Smooth muscle cell (in vitro differentiated cells): ENCODE measurements around the gene RUNX2. TPM values are rescaled to one million over a fixed set of nuclear protein-coding genes. Genes with fewer than 3 reads are reported as not detected.

Experiments used
- DNase-seq: peaks from one replicate; lab custom pipeline; 2025; ENCODE audit not compliant: unreplicated experiment; lab: John Stamatoyannopoulos, UW
- H2AFZ ChIP-seq: fragments of 200-600 bp; sonication (generic); 2 replicates; pipeline ENCODE4 v1.6.0; 2016; ENCODE audit warnings: antibody characterized with exemption, low read depth, mild to moderate bottlenecking
- H3F3A ChIP-seq: fragments of 200-600 bp; sonication (generic); 2 replicates; pipeline ENCODE4 v1.6.0; 2017; ENCODE audit warnings: antibody characterized with exemption, low read depth
- H3K27ac ChIP-seq: fragments of 200-600 bp; sonication (generic); 2 replicates; pipeline ENCODE4 v1.5.1; 2016; ENCODE audit warnings: low read depth, mild to moderate bottlenecking
- H3K27me3 ChIP-seq: fragments of 200-600 bp; sonication (generic); 2 replicates; pipeline ENCODE4 v1.6.1; 2016; ENCODE audit warnings: low read depth, mild to moderate bottlenecking
- H3K36me3 ChIP-seq: fragments of 200-600 bp; sonication (generic); 2 replicates; pipeline ENCODE4 v1.5.1; 2016; ENCODE audit warnings: low read depth
- H3K4me1 ChIP-seq: fragments of 200-600 bp; sonication (generic); 2 replicates; pipeline ENCODE4 v1.5.1; 2016; ENCODE audit warnings: low read depth
- H3K4me2 ChIP-seq: fragments of 200-600 bp; sonication (generic); 2 replicates; pipeline ENCODE4 v1.6.0; 2016; ENCODE audit warnings: mild to moderate bottlenecking
- H3K4me3 ChIP-seq: fragments of 200-600 bp; sonication (generic); 2 replicates; pipeline ENCODE4 v1.5.1; 2016; ENCODE audit warnings: mild to moderate bottlenecking
- H3K79me2 ChIP-seq: fragments of 200-600 bp; sonication (generic); 2 replicates; pipeline ENCODE4 v1.6.0; 2016; ENCODE audit warnings: low read depth, mild to moderate bottlenecking
- H3K9ac ChIP-seq: fragments of 200-600 bp; sonication (generic); 2 replicates; pipeline ENCODE4 v1.6.0; 2016; ENCODE audit warnings: low read depth
- H3K9me3 ChIP-seq: fragments of 200-600 bp; sonication (generic); replicated peaks from 2 replicates; pipeline ENCODE4 v1.5.1; 2016; ENCODE audit warnings: low read depth
- H4K20me1 ChIP-seq: fragments of 200-600 bp; sonication (generic); 2 replicates; pipeline ENCODE4 v1.6.0; 2016; ENCODE audit warnings: low read depth
- WGBS: methylation state at CpG from one replicate; pipeline ENCODE4 v1.1.7; 2016; ENCODE audit warnings: low lambda C conversion rate; 5-methylcytosine and 5-hydroxymethylcytosine counted together
- polyA plus RNA-seq: library from polyadenylated mRNA; unstranded; fragments of >200 nt; fragmentation: Nextera tagmentation; extraction: Ambion mirVana; gene quantifications from 2 replicates; pipeline ENCODE4 v1.2.1, GENCODE V29; 2016
- total RNA-seq: library from RNA; depleted of rRNA; stranded (reverse); fragments of >200 nt; gene quantifications from 2 replicates; pipeline ENCODE4 v1.2.3, GENCODE V29; 2014
- TF ChIP-seq, protein P1 (sequence below): fragments of 200-600 bp; sonication (generic); IDR thresholded peaks from 2 replicates; pipeline ENCODE4 v1.5.1; 2017; ENCODE audit warnings: borderline replicate concordance, mild to moderate bottlenecking, antibody characterized with exemption; ENCODE audit not compliant: insufficient read depth, poor library complexity, severe bottlenecking

RUNX2 gene
- total and polyA plus RNA-seq, 2 experiments from 2014 or later = 12.5 to 16.4 TPM

DNA sequence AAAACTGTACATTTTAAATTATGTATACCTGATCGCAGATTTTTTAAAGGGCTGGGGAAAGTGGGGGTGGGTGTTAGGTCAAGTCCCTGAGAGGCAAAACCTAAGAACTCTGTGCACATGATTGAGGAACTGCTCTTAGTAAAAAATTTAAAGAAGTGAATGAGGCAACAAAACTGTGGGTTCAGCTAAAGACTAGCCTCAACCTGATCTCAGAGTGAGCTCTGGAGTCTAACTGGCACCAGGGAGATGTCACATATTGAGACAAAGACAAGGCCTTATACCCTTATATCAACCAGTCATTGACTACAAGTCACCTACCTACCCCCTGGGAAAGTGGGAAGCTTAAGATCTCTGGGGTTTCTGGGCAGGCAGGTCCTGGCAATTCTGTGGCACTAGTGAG, 27.4 kb upstream of the RUNX2 start:
- no peaks in the 10 kb centered on the region for H3K36me3 ChIP-seq
- no peak overlapping the region for H3K4me2 ChIP-seq
- WGBS = 85% methylated on average over 1 of the region's 1 CpG
- no peak for DNase-seq
- H3K79me2 ChIP-seq = no peaks in the 10 kb centered on the region
- H3K9ac ChIP-seq = no peak overlapping the region
- no peaks in the 10 kb centered on the region for H3K9me3 ChIP-seq
- H2AFZ ChIP-seq = no peak overlapping the region
- H3K27me3 ChIP-seq = no peaks in the 10 kb centered on the region
- H3K4me1 ChIP-seq = no peaks in the 10 kb centered on the region
- no peaks in the 10 kb centered on the region for H4K20me1 ChIP-seq
- TF ChIP-seq, protein P1, sequence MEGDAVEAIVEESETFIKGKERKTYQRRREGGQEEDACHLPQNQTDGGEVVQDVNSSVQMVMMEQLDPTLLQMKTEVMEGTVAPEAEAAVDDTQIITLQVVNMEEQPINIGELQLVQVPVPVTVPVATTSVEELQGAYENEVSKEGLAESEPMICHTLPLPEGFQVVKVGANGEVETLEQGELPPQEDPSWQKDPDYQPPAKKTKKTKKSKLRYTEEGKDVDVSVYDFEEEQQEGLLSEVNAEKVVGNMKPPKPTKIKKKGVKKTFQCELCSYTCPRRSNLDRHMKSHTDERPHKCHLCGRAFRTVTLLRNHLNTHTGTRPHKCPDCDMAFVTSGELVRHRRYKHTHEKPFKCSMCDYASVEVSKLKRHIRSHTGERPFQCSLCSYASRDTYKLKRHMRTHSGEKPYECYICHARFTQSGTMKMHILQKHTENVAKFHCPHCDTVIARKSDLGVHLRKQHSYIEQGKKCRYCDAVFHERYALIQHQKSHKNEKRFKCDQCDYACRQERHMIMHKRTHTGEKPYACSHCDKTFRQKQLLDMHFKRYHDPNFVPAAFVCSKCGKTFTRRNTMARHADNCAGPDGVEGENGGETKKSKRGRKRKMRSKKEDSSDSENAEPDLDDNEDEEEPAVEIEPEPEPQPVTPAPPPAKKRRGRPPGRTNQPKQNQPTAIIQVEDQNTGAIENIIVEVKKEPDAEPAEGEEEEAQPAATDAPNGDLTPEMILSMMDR = no peak
- H3F3A ChIP-seq = no peaks in the 10 kb centered on the region
- H3K27ac ChIP-seq = no peak overlapping the region
- no peak overlapping the region for H3K4me3 ChIP-seq

DNA sequence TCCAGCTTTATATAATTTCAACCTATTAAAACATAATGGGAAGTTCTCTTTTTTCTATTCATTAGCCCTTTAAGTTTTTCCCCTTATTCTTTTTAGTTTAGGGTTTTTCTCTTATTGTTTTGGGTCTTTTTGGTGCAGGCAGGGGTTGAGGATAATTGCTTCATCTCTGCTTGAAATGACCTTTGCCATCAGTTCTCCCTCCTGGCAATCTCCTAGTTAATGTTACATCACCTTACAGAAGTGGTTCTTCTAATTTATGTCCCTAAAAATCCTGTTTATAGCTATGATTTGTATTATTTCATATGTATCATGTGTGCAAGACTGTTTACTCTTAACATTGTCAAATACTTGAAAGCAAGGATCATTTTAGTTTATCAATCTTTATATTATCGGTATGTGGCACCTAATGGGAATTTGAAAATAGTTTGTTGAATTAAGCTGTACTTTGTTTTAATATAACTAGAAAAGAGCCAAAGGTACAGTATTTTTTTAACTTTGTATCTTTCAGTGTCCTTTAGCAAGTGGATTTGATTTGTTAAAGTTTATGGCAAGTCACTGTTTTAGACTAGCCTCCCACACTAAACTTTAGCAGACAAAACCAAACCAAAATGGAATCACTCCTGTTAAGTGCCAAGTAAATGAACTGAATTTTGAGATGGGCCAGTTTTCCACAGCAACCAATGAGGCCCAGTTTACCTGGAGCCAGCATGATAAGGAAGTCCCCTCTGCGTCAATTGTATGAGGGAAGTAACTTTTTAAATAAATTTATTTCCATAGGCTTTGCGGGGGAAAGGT, 26.6 kb upstream of the RUNX2 start:
- Histone ChIP-seq H3K27me3 (no peaks in the 10 kb centered on the region), H3K9me3 (no peaks in the 10 kb centered on the region), H3K27ac (no peak overlapping the region), H3K36me3 (no peaks in the 10 kb centered on the region), H3F3A (no peaks in the 10 kb centered on the region), H3K9ac (no peak overlapping the region), H3K4me3 (no peak overlapping the region), H2AFZ (no peak overlapping the region), H4K20me1 (no peaks in the 10 kb centered on the region), H3K4me2 (no peak overlapping the region), H3K79me2 (no peaks in the 10 kb centered on the region), H3K4me1 (no peaks in the 10 kb centered on the region)
- WGBS = 66% methylated on average over 3 of the region's 3 CpGs
- no peak for DNase-seq
- TF ChIP-seq, protein P1 = no peak

DNA sequence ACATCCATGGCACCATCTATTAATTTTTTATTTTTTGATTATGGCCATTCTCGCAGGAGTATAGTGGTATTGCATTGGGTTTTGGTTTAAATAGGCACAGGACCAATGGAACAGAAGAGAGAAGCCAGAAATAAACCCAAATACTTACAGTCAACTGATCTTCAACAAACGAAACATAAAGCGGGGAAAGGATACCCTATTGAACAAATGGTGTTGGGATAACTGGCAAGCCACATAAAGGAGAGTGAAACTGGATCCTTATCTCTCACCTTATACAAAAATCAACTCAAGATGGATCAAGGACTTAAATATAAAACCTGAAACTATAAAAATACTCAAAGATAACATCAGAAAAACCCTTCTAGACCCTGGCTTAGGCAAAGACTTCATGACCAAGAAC, 25.3 kb upstream of the RUNX2 start:
- no peak for DNase-seq
- H3K36me3 ChIP-seq = no peaks in the 10 kb centered on the region
- no peak overlapping the region for H2AFZ ChIP-seq
- H3K9me3 ChIP-seq = no peaks in the 10 kb centered on the region
- no peaks in the 10 kb centered on the region for H3F3A ChIP-seq
- H3K4me3 ChIP-seq = no peak overlapping the region
- H3K4me1 ChIP-seq = no peaks in the 10 kb centered on the region
- TF ChIP-seq, protein P1 = no peak
- no peaks in the 10 kb centered on the region for H3K79me2 ChIP-seq
- H3K27ac ChIP-seq = no peak overlapping the region
- no peaks in the 10 kb centered on the region for H4K20me1 ChIP-seq
- no peak overlapping the region for H3K4me2 ChIP-seq
- H3K27me3 ChIP-seq = no peaks in the 10 kb centered on the region
- WGBS = 98% methylated on average over 3 of the region's 3 CpGs
- no peak overlapping the region for H3K9ac ChIP-seq

DNA sequence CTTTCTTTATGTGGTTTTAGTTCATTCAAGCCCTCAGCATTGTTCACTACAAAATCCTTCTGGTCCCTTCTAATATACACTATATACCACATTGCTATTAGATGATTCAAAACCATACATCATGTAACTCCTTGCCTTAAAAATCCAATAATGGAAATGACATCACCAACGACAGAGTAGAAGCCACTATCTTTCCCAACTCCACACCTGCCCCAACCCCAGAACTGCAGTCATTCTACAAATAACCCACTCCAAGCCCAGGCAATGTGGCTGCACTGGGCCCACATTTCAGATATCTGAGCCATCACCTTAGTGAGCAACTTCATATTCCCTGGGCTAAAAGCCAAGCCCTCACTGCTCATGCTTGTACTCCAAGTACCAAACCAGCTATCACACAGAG, 22.6 kb upstream of the RUNX2 start:
- DNase-seq = no peak
- Histone ChIP-seq H3K4me1 (no peaks in the 10 kb centered on the region), H3K27ac (no peak overlapping the region), H3K4me3 (no peak overlapping the region), H3K27me3 (no peaks in the 10 kb centered on the region), H4K20me1 (no peaks in the 10 kb centered on the region), H3K9ac (no peak overlapping the region), H3K79me2 (no peaks in the 10 kb centered on the region), H3K4me2 (no peak overlapping the region), H3K36me3 (no peaks in the 10 kb centered on the region), H3K9me3 (no peaks in the 10 kb centered on the region), H3F3A (no peaks in the 10 kb centered on the region), H2AFZ (no peak overlapping the region)
- TF ChIP-seq, protein P1 = no peak
- 62% methylated on average over 1 of the region's 1 CpG for WGBS
